SKM-1 (cell line): Measurements from ENCODE around the gene PAOX.
A peak's percentile ranks its signal among the peaks of the same experiment; 100 is the strongest.

ENCODE experiments used
- DNase-seq: peaks from one replicate; lab custom pipeline; 2025; ENCODE audit not compliant: unreplicated experiment; lab: John Stamatoyannopoulos, UW

The PAOX gene

GRCh38 chr10:133379152-133379800, at the start of gene PAOX:
Gene PAOX (plus strand): TSS chr10:133379262. CDS start chr10:133379317, 55 bp downstream.
- no peak for DNase-seq

DNA sequence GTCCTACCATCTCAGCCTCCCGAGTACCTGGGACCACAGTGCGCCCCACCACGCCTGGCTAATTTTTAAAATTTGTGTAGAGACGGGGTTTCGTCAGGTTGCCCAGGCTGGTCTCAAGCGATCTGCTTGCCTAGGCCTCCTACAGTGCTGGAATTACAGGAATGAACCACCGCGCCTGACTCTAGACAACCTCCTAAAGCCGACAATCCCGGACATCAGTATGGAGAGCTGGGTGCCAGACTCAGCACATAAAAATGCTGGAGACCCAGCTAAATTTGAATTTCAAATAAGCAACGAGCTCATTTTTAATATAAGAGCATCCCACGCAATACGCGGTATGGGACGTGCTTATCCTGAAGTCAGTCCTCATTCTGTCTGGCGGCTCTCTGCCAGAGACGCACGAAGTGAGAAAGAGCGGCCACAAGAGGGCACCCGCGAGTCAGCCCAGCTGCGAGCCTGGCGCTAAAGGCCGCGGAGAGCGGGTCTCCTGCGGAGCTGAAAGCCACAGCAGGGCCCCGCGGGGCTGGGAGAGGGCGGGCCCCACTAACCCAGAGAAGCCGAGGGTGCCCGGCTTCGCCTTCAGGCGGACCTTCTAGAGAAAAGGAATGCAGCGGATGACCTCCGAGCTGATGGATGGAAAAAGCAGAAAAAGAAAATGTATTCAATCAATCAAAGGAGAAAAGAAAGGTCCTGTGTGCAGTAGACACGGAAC, 49.4 kb upstream of the PAOX start:
- DNase-seq = peak; percentile 71

DNA sequence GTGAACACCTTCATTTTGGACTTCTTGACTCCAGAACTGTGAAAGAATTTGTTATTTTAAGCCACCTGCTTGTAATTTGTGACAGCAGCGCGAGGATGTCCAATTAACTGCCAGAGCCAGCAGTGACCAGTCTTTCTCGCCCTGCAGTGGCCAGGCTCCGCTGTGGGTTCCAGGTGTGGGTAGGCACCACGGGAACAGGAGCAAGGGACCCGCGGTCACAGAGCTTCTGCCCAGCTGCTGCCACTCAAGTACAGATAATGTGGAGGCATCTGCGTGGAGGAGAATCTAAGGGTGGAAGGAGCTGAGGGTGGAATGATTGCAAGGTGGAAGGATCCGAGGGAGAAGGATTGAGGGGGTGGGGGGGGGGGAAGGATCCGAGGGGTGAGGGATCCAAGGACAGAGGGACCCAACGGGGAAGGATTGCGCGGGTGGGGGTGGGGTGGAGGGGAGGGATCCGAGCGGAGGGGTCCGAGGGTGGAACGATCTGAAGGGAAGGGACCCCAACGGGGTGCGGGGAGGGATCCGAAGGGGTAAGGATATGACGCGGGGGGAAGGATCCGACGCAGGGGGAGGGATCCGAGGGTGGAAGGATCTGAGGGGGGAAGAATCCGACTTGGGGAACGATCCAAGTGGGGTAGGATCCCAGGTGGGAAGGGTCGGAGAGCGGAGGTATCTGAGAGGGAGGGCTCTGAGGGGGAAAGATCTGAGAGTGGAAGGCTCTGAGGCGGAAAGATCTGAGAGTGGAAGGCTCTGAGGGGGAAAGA, 45.9 kb upstream of the PAOX start:
- DNase-seq = no peak

GRCh38 chr10:133334503-133335245, 44.4 kb upstream of the PAOX start:
- no peak for DNase-seq

DNA sequence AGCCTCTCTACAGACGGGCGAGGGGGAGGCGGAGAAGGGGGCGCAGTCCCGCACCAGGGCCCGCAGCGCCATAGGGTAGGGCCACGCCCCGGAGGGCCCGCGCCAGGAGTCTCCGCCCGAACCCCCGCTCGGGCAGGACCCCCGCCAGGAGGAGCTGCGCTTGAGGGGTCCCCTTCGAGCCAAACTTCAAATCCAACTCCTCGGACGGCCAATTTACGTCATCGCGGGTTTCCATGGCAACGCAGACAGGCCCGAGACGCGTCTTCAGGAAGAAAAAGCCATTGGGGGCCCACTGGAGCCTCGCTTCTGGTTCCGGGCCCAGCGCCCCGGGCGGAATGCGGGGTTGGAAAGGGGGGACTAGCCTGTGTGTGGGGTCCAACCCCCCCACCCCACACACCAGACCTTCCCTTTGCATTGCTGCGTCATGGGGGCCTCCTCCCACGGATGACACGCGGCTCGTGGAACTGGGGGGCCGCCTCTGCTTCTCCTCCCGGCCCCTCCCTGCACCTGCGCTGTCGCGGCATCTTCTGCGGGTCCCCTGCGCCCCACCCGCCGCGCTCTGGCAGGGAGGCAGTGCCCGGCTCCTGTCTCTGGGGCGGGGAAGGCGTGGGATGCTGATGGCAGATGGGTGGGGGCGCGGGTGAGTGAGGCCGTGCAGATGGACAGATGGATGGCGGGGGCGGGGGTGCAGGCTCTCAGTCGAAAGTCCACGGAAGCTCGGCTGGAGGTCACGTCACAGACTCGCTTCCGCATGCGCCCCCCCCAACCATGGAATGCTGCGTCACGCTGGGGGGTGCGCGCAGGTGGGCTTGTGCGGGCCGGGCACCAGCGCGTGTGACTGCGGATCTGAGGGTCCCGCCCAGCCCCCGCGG, 43.6 kb upstream of the PAOX start:
- no peak for DNase-seq

- no peak for DNase-seq
These were observed 42.9 kb upstream of the PAOX start for GRCh38 chr10:133336118-133336576.

DNA sequence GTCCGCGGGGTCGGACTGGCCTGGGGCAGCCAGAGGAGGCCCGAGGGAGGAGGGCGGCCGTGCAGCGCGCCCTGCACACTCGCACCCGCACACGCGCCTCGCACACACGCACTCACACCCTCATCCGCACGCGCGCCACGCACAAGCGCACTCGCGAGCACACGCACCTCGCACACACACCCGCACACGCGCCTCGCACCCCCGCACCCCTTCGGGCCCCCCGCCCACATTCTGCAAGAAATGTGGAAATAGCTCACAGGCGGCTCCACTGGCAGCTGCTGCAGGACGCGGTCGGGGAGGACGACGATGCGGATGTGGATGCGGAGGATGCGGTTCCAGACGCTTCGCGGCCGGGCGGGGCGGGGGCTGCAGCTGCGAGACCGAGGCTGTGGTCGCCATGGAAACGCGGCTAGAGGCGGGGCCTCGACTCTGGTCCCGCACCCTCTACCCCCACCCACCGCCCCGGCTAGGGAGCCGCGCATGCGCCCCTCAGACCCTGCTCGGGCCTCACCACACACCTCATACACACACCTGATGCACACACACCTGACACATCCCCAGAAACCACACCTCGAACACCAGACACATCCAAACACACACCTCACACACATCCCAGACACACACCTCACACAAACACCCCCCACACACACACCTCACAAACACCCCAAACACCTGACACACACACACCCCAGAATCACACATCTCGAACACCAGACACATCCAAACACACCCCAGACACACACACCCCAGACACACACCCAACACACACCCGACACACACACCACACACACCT, 42.3 kb upstream of the PAOX start, which contains the start of gene CALY:
Gene CALY (minus strand): TSS at position 320 of the 793 bp plus-strand sequence. CDS start 7,907 bp downstream, outside the sequence.
- no peak for DNase-seq

DNA sequence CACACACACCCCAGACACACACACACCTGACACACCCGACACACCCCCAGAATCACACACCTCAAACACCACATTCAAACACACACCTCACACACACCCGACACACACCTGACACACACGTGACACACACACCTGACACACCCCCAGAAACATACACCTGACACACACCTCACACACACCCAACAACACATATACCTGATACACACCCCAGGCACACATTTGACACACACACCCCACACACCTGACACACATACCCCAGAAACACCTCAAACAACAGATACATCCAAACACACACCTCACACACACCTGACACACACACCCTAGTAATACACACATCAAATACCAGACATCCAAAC, 41.7 kb upstream of the PAOX start:
- DNase-seq = no peak

GRCh38 chr10:133338080-133339071, 40.7 kb upstream of the PAOX start:
- DNase-seq = no peak

GRCh38 chr10:133339708-133340380, 39.2 kb upstream of the PAOX start:
- no peak for DNase-seq

GRCh38 chr10:133341983-133342382, 37.1 kb upstream of the PAOX start:
- no peak for DNase-seq

GRCh38 chr10:133342942-133343341, 36.1 kb upstream of the PAOX start:
- no peak for DNase-seq

DNA sequence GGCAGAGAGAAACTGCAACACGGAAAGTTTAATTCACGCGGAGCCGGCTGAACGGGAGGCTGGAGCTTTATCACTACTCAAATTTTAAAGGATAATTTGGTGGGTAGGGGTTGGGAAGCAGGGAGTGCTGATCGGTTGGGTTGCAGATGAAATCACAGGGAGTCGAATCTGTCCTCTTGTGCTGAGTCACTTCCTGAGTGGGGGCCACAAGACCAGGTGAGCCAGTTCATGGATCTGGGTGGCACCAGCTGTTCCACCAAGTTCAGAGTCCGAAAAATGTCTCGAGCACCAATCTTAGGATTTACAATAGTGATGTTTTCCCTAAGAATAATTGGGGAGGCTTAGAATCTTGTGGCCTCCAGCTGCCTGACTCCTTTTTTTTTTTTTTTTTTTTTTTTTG, 35.5 kb upstream of the PAOX start:
- no peak for DNase-seq

- no peak for DNase-seq
These were observed 34.8 kb upstream of the PAOX start for GRCh38 chr10:133344236-133344635.

DNA sequence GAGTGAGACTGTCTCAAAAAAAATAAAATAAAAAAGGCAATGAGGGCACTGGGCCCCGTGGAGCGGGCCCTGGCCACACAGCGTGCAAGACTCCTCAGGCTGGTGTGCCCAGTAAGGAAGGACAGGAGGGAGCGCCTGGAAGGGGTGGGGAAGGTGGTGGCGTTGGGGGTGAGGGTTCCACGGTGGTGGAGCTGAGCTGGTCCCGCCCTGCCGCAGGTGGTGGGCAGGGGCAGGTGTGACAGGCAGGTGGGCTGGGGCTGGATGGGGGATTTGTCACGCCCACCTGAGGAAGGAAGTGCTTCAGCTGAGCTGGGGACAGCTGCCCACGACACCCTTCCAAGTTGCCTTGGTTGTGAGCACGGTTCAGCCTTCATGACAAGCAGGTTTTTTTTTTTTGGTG, 32.6 kb upstream of the PAOX start:
- DNase-seq = no peak

GRCh38 chr10:133347710-133348517, 31.1 kb upstream of the PAOX start:
- DNase-seq = no peak

GRCh38 chr10:133349160-133349568, 29.9 kb upstream of the PAOX start:
- no peak for DNase-seq
